DLD1 (cell line): ENCODE data around the gene TMEM88.

Source experiments
- in situ Hi-C: cut with HindIII; loops from 2 replicates; pipeline ENCODE4 v1.10.0; 2017; ENCODE audit warnings: low sequenced_read_pairs

TMEM88 gene

DNA sequence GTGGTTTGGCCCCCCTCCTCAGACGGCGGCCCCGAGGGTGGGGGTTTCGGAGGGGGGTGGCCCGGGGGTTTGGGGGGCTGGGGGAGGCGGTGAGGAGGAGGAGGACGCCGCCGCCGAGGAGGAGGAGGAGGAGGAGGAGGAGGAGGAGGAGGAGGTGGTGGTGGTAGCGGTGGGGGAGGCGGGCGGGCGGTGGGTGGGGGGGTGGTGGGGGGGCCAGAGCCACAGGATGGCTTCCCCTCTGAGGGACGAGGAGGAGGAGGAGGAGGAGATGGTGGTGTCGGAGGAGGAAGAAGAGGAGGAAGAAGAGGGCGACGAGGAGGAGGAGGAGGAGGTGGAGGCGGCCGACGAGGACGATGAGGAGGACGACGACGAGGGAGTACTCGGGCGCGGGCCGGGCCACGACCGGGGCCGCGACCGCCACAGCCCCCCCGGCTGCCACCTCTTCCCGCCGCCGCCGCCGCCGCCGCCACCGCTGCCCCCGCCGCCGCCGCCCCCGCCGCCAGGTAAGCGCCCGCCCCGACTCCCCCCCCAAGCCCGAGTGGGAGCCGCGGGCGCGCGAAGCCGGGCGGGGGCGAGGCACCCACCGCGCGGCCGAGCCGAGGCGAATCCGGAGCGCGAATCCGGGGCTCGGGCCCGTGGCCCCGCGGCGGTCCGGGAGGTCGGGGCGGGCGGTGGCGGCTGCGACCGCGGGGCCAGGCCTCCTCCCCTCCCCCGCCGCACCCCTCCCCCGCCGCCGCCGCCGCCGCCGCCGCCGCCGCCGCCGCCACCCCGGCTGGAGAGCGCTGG lies 29.9 kb downstream of the TMEM88 start:
- in situ Hi-C loops = no loop called here

DNA sequence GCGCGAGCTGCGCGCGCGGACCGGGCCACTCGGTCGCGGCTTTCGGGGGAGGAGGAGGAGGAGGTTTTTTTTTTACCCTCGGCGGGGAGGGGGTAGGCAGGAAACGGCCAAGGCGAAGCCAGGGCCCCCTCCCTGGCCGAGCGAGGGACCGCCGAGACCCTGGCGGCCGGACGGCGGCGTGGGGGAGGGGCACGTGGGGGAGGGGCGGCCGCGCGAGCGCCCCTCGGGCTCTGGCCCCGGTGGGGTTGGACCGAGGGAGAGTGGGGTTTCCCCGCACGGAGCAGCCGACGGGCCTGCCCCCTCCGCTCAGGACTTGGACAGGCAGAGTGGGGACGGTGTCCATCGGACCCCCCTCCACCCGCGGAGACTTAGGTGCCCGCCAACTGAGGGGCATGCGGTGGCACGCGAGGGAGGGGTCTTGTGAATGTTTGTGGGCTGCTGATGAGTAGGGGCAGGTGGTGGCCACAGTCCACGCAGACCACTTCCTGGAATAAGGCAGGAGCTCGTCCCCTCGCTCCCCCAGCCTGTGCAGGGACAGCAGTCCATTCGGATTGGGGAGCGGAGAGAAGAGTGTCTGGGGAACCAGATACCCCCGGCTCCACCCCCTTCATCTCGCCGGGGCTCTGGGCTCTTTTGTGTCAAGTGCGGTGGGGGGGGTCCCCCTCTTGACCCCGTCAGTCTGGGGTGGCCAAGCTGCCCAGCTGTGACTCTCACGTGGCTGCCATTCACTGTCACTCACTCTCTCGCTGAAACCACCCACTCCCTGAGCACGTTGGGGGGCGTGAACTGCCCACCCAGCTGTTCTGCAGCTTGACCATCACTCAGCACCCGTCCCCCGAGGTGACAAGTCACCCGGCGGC lies 30.7 kb downstream of the TMEM88 start:
- in situ Hi-C loops = no loop called here

GRCh38 chr17:7886227-7887037 lies 31.6 kb downstream of the TMEM88 start:
- in situ Hi-C loops = no loop called here

DNA sequence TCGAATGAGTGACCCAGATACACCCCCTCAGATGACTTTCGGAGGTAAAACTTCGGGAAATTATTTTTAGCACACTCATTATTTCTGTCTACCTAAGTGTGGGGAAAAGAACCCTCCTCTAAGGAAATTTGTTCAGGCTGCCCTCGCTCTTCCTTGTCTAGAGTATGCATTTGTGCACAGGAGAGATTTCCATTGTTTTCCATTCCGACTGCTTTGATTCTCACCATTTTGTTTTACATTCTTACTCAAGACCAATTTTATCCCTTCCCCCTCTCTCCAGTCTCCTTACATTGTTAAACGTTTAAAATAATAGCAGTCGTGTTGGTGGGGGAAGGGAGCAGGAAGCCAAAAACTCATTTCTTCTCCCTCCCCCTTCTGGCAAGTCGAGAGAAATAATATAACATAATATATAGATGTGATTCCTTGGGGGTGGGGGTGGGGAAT lies 32.2 kb downstream of the TMEM88 start:
- in situ Hi-C loops = no loop called here

- in situ Hi-C loops = no loop called here
Measured at GRCh38 chr17:7887482-7888183, 32.8 kb downstream of the TMEM88 start.

- in situ Hi-C loops = no loop called here
Measured at GRCh38 chr17:7888184-7888920, 33.5 kb downstream of the TMEM88 start, which contains the start of gene CHD3. CHD3 (plus strand) TSS chr17:7888789; CDS start chr17:7889001, 212 bp downstream.

DNA sequence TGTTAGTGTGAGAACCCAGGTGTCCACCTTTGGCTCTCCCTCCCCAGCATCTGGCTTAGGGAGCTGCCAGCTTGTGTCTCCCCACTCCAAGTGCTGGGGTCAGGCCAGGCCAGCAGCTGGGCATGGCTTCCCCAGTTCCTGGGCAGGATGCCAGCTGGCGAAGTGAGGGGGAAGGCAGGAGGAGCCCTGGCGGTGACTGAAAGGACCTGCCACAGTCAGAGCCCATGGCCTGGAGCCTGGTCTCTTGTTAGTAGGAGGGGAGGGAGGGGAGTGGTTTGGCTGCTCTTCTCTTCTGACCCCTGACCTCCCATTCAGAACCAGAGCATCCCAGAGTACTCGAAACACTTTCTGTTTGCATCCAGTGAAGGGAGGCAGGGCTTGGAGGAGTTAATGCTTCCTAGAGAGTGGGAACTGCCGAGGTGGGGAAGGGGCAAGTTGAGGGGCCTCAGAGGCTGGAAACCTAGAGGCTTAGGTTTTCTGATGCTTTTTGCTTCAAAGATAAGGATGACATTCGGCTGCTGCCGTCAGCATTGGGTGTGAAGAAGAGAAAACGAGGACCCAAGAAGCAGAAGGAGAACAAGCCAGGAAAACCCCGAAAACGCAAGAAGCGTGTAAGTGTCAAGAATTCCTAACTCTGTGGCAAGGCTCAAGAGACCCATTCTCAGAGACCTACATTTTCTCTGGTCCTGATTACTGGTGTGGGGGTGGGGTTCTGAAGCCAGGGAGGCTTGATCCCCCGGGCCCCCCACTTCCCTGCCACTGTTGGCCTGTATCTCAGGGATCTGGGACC lies 34.5 kb downstream of the TMEM88 start:
- in situ Hi-C loops = no loop called here

DNA sequence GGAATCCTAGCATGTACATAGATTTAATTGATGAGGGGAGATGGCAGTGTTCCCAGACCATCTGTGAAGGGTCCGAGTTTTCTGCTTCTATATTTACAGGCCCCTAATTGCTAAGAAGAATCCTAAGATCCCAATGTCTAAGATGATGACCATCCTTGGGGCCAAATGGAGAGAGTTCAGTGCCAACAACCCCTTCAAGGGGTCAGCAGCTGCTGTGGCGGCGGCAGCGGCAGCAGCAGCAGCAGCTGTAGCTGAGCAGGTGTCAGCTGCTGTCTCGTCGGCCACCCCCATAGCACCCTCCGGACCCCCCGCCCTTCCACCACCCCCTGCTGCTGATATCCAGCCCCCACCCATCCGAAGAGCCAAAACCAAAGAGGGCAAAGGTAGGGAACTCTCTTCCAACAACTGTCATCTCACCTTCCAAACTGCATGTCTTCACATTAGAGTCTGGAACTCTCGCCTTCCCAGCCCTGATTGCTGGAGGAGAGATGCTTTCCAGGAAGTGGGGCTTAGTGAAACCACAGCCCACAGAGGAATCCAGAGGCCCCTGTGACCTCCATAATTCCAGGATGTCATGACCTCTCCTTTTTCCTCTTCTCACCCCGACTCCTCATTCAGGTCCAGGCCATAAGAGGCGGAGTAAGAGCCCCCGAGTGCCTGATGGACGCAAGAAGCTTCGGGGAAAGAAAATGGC lies 38.5 kb downstream of the TMEM88 start:
- in situ Hi-C loops = no loop called here

DNA sequence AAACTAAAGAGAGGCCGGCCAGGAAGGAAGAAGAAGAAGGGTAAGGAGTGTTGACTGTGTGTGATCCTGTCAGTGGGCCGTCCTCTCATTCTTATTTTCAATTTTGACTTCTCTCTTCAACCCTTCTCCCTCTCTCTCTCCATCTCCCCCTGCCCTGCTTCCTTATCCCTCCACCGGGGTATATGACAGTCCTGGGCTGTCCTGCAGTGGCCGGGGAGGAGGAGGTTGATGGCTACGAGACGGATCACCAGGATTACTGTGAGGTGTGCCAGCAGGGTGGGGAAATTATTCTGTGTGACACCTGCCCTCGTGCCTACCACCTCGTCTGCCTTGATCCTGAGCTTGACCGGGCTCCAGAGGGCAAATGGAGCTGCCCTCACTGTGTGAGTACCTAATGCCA lies 39.4 kb downstream of the TMEM88 start:
- in situ Hi-C loops = no loop called here

DNA sequence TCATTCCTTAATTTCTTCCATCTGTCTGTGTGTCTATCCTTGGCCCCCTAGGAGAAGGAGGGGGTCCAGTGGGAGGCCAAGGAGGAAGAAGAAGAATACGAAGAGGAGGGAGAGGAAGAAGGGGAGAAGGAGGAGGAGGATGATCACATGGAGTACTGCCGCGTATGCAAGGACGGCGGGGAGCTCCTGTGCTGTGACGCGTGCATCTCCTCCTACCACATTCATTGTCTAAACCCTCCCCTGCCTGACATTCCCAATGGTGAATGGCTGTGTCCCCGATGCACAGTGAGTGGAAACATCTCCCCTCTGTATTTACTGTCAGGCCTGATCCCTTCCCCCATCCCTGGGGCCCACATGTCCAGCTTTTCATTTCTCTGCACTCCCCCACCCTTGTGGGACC lies 40.0 kb downstream of the TMEM88 start:
- in situ Hi-C loops = no loop called here

- in situ Hi-C loops = no loop called here
Measured at GRCh38 chr17:7897090-7897489, 42.2 kb downstream of the TMEM88 start.

DNA sequence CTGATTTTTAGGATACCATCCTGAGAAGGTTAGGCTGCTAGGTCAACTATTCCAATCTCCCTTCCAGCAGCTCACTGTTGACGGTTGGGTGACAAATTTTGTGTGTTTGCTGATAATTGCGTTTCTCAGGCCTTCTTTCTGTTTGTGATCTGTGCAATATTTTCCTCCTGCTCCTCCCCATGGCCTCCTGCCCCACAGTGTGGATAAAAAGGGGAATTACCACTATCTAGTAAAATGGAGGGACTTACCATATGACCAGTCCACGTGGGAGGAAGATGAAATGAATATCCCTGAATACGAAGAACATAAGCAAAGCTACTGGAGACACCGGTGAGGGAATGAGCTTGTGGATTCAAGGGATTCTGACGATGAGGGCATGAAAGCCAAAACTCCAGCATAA lies 42.9 kb downstream of the TMEM88 start:
- in situ Hi-C loops = no loop called here

- in situ Hi-C loops = no loop called here
Measured at GRCh38 chr17:7903154-7904103, 48.6 kb downstream of the TMEM88 start.
